ENCODE measurements around the gene IPO13.

IPO13 gene

GRCh38 chr1:43946236-43947060 lies at the start of gene IPO13:
IPO13 (plus strand) TSS chr1:43946950; CDS start chr1:43947601, 651 bp downstream.
- peak; percentile 89 for DNase-seq (ENCODE audit: low read depth)

GRCh38 chr1:43898981-43899380 lies 47.8 kb upstream of the IPO13 start:
- no peak for DNase-seq (ENCODE audit: low read depth)

- no peak for DNase-seq (ENCODE audit: low read depth)
These were observed 46.4 kb upstream of the IPO13 start for GRCh38 chr1:43900386-43900785.

GRCh38 chr1:43901196-43901961 lies 45.4 kb upstream of the IPO13 start:
- no peak for DNase-seq (ENCODE audit: low read depth)

- no peak for DNase-seq (ENCODE audit: low read depth)
These were observed 44.5 kb upstream of the IPO13 start for GRCh38 chr1:43902058-43902831.

- DNase-seq (ENCODE audit: low read depth): no peak
These were observed 41.8 kb upstream of the IPO13 start for GRCh38 chr1:43904660-43905551.

GRCh38 chr1:43908226-43908625 lies 38.5 kb upstream of the IPO13 start:
- DNase-seq (ENCODE audit: low read depth): no peak

- no peak for DNase-seq (ENCODE audit: low read depth)
These were observed 37.9 kb upstream of the IPO13 start for GRCh38 chr1:43908858-43909257.

GRCh38 chr1:43910343-43910742 lies 36.4 kb upstream of the IPO13 start:
- DNase-seq (ENCODE audit: low read depth): no peak

GRCh38 chr1:43912607-43913006 lies 34.1 kb upstream of the IPO13 start:
- no peak for DNase-seq (ENCODE audit: low read depth)

- DNase-seq (ENCODE audit: low read depth): no peak
These were observed 33.7 kb upstream of the IPO13 start for GRCh38 chr1:43913051-43913501.

GRCh38 chr1:43913666-43914360 lies 32.9 kb upstream of the IPO13 start:
- no peak for DNase-seq (ENCODE audit: low read depth)

GRCh38 chr1:43914576-43915525 lies 31.9 kb upstream of the IPO13 start:
- DNase-seq (ENCODE audit: low read depth): no peak

- no peak for DNase-seq (ENCODE audit: low read depth)
These were observed 26.8 kb upstream of the IPO13 start for GRCh38 chr1:43919906-43920305.

GRCh38 chr1:43921022-43921421 lies 25.7 kb upstream of the IPO13 start:
- DNase-seq (ENCODE audit: low read depth): no peak

- DNase-seq (ENCODE audit: low read depth): no peak
These were observed 22.2 kb upstream of the IPO13 start for GRCh38 chr1:43924516-43924915.

- no peak for DNase-seq (ENCODE audit: low read depth)
These were observed 20.9 kb upstream of the IPO13 start for GRCh38 chr1:43925846-43926245.

GRCh38 chr1:43930168-43930948 lies 16.4 kb upstream of the IPO13 start:
- DNase-seq (ENCODE audit: low read depth): no peak

GRCh38 chr1:43930949-43931275 lies 15.8 kb upstream of the IPO13 start:
- no peak for DNase-seq (ENCODE audit: low read depth)
